ENCODE data around the gene PTPRA. TPM values are rescaled to one million over a fixed set of nuclear protein-coding genes. Genes with fewer than 3 reads are reported as not detected.

PTPRA gene
- total and polyA plus RNA-seq, 2 of the 4 experiments (the other 2 are of a cell fraction): 35.0 to 50.0 TPM

- H3K23ac ChIP-seq (ENCODE audit: low read depth, low read length): no peak overlapping the region
- ATAC-seq (ENCODE audit: low read depth): no peak
- no peak overlapping the region for H3K4me2 ChIP-seq (ENCODE audit: low read depth, low read length)
- no peaks in the 10 kb centered on the region for H3K79me1 ChIP-seq (ENCODE audit: low read depth in 1 of 2, low read length in 2 of 2)
- no peaks in the 10 kb centered on the region for H3K9me3 ChIP-seq (ENCODE audit: control insufficient read depth, insufficient read depth, low read length)
- H4K8ac ChIP-seq (ENCODE audit: low read depth in 2 of 2, low read length in 2 of 2): no peak overlapping the region
- H4K5ac ChIP-seq (ENCODE audit: low read depth, low read length): no peak overlapping the region
- H3K14ac ChIP-seq (replicated peaks; ENCODE audit: low read depth, low read length): no peak overlapping the region
- CTCF ChIA-PET: no interaction called here
- no peaks in the 10 kb centered on the region for H3K4me1 ChIP-seq (ENCODE audit: control insufficient read depth, insufficient read depth, low read length)
- TF ChIP-seq CEBPB (IDR thresholded peaks at IDR 0.05; ENCODE audit: low read depth, low read length) (no peak), MXI1 (IDR thresholded peaks at IDR 0.05; ENCODE audit: borderline replicate concordance, low read depth, low read length) (no peak), SMC3 (IDR thresholded peaks at IDR 0.05; ENCODE audit: low read depth, low read length) (no peak), MAZ (IDR thresholded peaks at IDR 0.05; ENCODE audit: borderline replicate concordance, low read depth, low read length) (no peak), RAD21 (IDR thresholded peaks at IDR 0.05; ENCODE audit: low read length) (no peak), MAFK (IDR thresholded peaks at IDR 0.05; ENCODE audit: low read depth, low read length) (no peak), RFX5 (IDR thresholded peaks at IDR 0.05; ENCODE audit: low read depth, low read length) (no peak), USF2 (IDR thresholded peaks at IDR 0.05; ENCODE audit: low read depth, low read length) (no peak), CHD1 (IDR thresholded peaks at IDR 0.05; ENCODE audit: low read depth, low read length) (no peak), RCOR1 (IDR thresholded peaks at IDR 0.05; ENCODE audit: insufficient replicate concordance, low read length) (no peak), FOS (IDR thresholded peaks at IDR 0.05; ENCODE audit: low read depth, low read length) (no peak), NFE2L2 (IDR thresholded peaks at IDR 0.05; ENCODE audit: low read depth, low read length) (no peak), POLR2A (IDR thresholded peaks at IDR 0.05; ENCODE audit: low read depth, low read length) (no peak), BHLHE40 (IDR thresholded peaks at IDR 0.05; ENCODE audit: low read depth, low read length) (no peak)
- TF ChIP-seq, protein P1, sequence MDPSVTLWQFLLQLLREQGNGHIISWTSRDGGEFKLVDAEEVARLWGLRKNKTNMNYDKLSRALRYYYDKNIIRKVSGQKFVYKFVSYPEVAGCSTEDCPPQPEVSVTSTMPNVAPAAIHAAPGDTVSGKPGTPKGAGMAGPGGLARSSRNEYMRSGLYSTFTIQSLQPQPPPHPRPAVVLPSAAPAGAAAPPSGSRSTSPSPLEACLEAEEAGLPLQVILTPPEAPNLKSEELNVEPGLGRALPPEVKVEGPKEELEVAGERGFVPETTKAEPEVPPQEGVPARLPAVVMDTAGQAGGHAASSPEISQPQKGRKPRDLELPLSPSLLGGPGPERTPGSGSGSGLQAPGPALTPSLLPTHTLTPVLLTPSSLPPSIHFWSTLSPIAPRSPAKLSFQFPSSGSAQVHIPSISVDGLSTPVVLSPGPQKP (IDR thresholded peaks at IDR 0.05; ENCODE audit: borderline replicate concordance, low read depth, low read length): no peak
- TF ChIP-seq, protein P2, sequence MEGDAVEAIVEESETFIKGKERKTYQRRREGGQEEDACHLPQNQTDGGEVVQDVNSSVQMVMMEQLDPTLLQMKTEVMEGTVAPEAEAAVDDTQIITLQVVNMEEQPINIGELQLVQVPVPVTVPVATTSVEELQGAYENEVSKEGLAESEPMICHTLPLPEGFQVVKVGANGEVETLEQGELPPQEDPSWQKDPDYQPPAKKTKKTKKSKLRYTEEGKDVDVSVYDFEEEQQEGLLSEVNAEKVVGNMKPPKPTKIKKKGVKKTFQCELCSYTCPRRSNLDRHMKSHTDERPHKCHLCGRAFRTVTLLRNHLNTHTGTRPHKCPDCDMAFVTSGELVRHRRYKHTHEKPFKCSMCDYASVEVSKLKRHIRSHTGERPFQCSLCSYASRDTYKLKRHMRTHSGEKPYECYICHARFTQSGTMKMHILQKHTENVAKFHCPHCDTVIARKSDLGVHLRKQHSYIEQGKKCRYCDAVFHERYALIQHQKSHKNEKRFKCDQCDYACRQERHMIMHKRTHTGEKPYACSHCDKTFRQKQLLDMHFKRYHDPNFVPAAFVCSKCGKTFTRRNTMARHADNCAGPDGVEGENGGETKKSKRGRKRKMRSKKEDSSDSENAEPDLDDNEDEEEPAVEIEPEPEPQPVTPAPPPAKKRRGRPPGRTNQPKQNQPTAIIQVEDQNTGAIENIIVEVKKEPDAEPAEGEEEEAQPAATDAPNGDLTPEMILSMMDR (conservative IDR thresholded peaks at IDR 0.05; ENCODE audit: low read depth, low read length): no peak
- H3K56ac ChIP-seq (ENCODE audit: extremely low read depth, insufficient read depth, low read length): no peak overlapping the region
- no TSS peak for BruUV-seq (replicated peaks)
- DNase-seq: no peak
- no peak overlapping the region for H2BK20ac ChIP-seq (ENCODE audit: low read depth, low read length)
- dilution Hi-C loops (cut with HindIII; ENCODE audit: low sequenced_read_pairs, unreplicated experiment) (no loop called here), intact Hi-C loops (cut with micrococcal nuclease) (no loop called here), in situ Hi-C loops (cut with MboI; ENCODE audit: low sequenced_read_pairs) (no loop called here)
- POLR2A ChIA-PET (ENCODE audit: unreplicated experiment): no interaction called here
- H2AK5ac ChIP-seq (ENCODE audit: low read depth, low read length): no peak overlapping the region
- H3K36me3 ChIP-seq (ENCODE audit: control insufficient read depth, insufficient read depth, low read length): peaks cover 36% of the 10 kb centered on the region
- H4K20me1 ChIP-seq (ENCODE audit: insufficient read depth, low read length): no peaks in the 10 kb centered on the region
- H3K27me3 ChIP-seq (ENCODE audit: control insufficient read depth, insufficient read depth, low read length): no peaks in the 10 kb centered on the region
- 0 out of 2 replicates have a peak, but pooled peaks cover 10% of the 10 kb centered on the region for H3K9me1 ChIP-seq (ENCODE audit: insufficient read depth, low read length)
- H4K91ac ChIP-seq (ENCODE audit: insufficient read depth, low read depth, low read length): no peak overlapping the region
- no peak overlapping the region for H2BK120ac ChIP-seq (ENCODE audit: low read depth, low read length)
- peak overlapping the region; percentile 15 for H2AK9ac ChIP-seq (replicated peaks; ENCODE audit: low read depth, low read length, poor library complexity)
- no peak overlapping the region for H2BK5ac ChIP-seq (ENCODE audit: low read depth, low read length, poor library complexity, severe bottlenecking)
- H2BK15ac ChIP-seq (ENCODE audit: low read depth, low read length): no peak overlapping the region
- no peak overlapping the region for H3K9ac ChIP-seq (ENCODE audit: low read depth, low read length)
- no peak overlapping the region for H3K18ac ChIP-seq (ENCODE audit: low read depth, low read length)
- no peak overlapping the region for H2AFZ ChIP-seq (replicated peaks; ENCODE audit: low read length, poor library complexity)
- 100% methylated on average over 2 of the region's 5 CpGs; no CpG with 5 or more reads in 1 of the 2 experiments for WGBS, 2 experiments (ENCODE audit: extremely low coverage in 2 of 2, insufficient read length in 1 of 2)
- H3K27ac ChIP-seq (ENCODE audit: insufficient read depth, low read length): no peak overlapping the region
- H3K4ac ChIP-seq (ENCODE audit: low read depth, low read length): no peak overlapping the region
- H3K4me3 ChIP-seq (ENCODE audit: insufficient read depth, low read depth, low read length): no peak overlapping the region
These were observed 148.5 kb downstream of the PTPRA start for GRCh38 chr20:3021777-3022176.

All from IMR-90 (cell line).